Effector CD8-positive, alpha-beta T cell (primary cell): ENCODE results near the gene OR56A3.

Experiments
- DNase-seq: peaks from one replicate; lab custom pipeline; 2025; lab: John Stamatoyannopoulos, UW

The OR56A3 gene

DNA sequence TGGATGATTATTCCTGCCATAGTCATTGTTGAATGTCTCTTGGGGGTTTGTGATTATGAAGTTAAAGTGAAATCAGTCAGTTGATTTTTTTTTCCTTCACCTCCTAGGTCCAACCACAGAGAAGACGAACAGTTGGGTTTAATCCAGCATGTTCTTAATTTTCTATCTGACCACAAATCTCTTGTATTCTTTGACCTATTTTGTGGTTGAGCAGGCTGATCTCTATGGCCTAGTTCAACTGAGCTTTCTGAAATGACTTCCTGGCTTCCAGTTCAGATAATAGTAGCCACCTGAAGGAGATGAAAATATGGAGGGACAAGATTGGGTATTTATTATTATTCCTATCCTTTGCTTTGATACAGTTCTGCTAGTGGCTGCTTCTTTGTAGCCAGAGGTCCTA lies 31.5 kb downstream of the OR56A3 start:
- DNase-seq: no peak

DNA sequence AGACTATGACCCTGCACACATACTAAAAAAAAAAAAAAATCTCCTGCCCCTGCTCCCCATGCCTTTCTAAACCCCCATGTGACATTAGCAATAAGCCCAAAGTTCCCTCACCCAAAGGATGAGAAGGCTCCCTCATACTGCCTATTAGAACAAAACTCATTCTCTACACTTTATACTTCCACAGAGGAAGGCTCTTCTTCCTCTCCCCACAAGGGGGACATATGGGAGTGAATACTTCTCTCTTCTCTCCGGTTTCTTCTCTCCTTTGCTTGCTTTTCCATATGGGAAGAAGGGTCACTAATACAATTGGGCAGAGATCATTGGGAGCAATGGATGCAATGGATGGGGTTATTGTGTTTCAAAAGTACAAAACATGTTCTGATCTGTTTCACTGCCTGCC lies 41.4 kb downstream of the OR56A3 start:
- no peak for DNase-seq

DNA sequence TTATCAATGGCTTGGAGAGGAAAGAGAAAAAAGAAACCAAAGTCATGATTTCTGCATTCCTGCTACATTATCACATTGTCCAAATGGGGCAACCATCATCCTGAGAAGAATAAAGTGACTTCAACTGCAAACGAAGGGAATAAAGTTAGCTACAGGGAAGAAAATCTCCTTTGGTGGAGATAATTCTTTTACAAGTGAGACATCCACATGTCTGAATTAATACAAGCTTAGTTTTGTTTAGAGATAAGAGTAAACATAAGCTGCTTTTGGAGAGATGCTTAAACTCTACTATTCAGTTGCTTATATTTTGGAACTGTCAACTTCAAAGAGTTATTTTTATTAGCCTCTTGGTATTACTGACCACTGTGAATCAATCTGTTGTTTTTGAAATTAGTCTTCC lies 44.8 kb downstream of the OR56A3 start, which contains the start of gene OR52L1:
Gene OR52L1, minus strand, starts transcription at position 101 of the 400 bp plus-strand sequence. Its CDS starts 55 bp downstream, at position 46.
- no peak for DNase-seq

DNA sequence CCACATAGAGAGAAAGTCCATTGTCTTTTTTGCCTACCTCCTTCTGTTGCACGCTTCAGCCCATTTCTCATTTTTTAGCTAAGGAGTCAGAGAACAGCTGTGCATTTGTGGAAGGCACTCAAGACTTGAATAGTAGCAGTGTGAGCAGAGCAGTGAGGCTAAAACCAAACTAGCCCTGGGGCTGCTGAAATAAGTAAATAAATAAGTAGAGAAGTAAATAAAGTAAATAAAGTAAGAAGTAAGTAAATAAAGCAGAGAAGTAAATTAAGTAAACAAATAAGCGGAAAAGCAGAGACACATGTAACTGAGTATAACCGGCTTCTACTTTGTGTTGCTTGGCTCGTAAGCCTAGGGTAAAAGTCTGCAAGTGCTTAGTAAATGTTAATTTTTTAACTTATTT lies 47.2 kb downstream of the OR56A3 start:
- DNase-seq: no peak

DNA sequence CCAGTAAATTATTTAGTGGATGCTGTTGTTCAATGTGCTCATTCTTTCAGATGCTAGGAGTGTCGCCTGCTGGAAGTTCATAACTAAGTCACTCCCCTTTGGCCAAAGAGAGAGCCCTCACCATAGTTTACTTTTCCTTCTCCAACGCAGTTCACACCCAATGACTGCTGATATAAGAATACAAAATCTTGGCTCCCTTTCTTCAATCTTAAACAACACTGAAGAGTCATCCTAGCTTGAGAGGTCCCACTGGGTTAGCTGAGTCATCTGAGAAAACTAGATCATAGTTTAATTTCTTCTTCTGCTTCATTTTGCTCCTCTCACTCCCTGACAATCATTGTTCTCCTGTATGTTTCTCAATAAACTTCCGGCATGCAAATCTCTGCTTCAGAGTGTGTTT lies 50.1 kb downstream of the OR56A3 start:
- no peak for DNase-seq

DNA sequence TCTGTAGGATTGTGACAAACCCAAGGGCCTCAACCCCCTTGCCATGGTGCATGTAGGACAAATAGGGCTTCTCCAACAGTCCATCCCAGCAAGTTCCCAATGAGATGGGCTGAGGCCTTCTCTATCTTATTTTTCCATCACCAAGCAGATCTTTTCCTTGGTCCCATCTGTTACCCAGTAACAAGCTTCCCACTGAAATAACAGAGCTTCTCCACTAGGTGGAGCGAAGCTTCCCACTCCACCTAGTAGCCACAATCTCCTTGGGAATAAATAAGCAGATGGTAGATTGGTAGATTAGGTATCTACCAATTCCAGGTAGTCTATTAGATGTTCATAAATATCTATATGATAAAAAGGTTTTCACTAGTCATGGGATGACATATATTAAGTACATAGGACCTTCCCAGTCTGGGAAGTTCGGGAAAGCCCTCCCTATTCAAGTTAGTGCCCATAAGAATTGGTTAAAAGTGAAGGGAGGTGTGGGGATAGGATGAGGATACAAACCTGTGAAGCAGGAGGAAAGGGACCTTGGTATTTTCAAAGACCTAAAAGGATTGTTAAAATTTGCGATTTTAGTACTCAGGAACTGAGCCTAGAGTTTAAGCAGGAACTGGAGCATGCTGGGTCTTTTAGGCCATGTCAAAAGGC lies 50.7 kb downstream of the OR56A3 start:
- DNase-seq: no peak

DNA sequence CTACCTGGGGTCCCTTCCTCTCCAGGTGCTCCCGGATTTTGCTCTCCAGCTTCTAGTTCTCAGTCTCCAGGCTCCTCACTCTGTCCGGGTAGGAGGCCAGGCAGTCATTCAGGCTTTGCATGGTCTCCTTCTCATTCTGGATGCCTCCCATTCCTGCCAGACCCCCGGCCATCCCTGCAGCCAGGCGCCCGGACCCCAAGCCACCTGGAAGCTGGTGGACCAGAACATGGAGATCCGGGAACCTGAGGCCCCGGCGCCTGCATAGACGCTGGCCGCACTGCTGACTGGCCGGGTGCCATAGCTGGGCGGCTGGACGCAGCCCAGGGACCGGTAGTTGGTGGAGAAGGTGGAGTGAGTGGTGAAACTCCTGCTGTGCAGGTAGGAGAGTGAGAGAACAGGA lies 52.7 kb downstream of the OR56A3 start:
- DNase-seq: no peak
